Fibroblast of skin of right biceps (primary cell): ENCODE results near the gene JAZF1.
A peak's percentile ranks its signal among the peaks of the same experiment; 100 is the strongest.

ENCODE experiments used
- DNase-seq: peaks from one replicate; pipeline ENCODE4 v3.0.0-alpha.2; 2013

Gene JAZF1

DNA sequence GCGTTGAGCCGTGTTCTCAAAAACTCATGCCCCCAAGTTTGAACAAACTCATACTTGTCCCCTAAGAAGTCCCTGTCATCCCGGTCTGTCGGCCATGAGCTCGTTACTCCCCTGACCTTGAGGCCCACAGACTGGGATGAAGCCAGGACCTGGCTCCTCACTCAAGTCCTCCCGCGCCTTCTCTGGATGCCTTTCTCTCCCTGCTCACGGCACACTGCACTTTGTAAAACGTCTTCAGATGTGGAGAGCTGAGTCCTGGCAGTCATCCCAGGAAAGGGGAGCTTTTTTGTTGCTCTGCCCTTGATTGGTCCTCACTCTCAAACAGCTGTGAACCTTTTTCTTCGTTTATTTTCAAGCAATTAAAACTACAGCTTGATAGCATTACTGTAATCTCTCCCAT lies 110.8 kb downstream of the JAZF1 start:
- DNase-seq, result peak; percentile 85

GRCh38 chr7:28069388-28069787 lies 111.2 kb downstream of the JAZF1 start:
- no peak for DNase-seq

GRCh38 chr7:28068811-28069216 lies 111.8 kb downstream of the JAZF1 start:
- DNase-seq, result peak; percentile 83

DNA sequence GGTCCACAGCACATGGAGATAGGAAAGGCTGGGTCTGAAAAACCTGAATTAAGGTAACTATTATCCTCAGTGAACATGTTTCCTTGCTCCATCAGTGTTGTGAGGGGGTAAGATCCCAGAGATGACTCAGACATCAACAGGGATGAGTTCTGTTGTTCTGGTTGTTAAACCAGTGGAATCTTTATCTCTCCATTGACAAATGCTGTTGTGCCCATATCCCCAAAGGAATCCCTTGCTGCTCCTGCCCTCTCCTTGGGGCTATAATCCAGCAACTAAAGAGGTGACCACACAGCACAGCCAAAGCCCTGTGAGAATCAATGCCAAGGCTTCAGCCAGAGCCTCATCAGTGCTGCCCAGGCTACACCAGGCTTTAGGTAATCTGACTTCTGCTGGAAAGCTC lies 113.4 kb downstream of the JAZF1 start:
- DNase-seq, result no peak

DNA sequence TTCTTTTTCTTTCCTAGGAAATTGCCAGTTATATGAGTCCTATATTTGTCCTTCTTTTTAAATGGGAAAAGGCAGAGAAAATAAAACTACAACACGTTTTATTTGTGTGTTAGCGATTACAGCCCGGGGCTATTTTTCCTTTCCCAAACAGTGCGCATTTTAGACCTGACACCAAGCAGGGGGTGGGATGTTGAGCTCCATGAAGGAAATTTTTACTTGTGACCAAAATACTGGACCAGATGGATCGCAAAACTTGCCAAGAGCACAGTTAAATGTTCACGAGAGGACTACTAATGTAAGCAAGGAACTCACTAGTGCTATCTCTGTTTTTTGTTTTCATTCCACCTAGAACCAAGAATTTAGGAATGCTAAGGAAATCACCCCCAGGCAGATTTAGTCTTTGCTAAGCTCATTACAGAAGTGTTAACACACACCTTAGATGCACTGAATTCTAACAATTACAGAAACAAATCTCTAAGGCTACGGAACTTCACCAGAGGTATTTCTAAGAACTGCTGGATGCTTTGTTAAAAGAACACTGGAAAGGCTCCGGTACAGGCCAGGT lies 114.8 kb downstream of the JAZF1 start:
- no peak for DNase-seq

GRCh38 chr7:28065308-28065707 lies 115.3 kb downstream of the JAZF1 start:
- DNase-seq, result no peak

- DNase-seq, result no peak
Observed at GRCh38 chr7:28064437-28064836, 116.2 kb downstream of the JAZF1 start.

- peak; percentile 74 for DNase-seq
Observed at GRCh38 chr7:28062197-28062991, 118.2 kb downstream of the JAZF1 start.

- no peak for DNase-seq
Observed at GRCh38 chr7:28061824-28062196, 118.8 kb downstream of the JAZF1 start.

DNA sequence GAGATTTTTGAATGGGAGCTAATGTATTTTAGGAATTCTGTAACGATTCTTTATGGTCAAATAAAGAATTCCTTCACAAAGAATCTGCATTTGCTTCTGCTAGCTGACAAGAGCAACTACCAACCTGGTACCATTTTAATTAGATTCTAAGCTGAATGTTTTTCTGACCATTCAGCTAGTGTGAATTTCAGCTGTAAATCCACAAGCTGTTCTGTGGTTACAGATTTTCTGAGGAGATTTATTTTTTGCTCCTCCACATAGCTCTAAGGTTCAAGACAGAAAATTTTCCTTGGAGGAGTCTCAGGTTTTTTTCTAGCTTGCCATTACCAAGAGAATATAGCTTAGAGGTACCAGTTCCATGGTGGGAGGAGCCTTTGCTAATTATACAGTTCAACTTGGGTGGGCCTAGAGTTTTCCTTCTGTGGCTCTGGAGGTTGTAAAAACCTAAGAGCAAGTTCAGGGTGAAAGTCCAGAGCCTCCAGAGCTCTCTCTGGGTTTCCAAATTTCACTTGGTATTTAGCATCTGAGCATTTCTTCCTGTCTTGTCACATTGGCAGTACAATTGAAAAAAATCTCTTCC lies 120.1 kb downstream of the JAZF1 start:
- no peak for DNase-seq

GRCh38 chr7:28055161-28055544 lies 125.4 kb downstream of the JAZF1 start:
- DNase-seq, result peak; percentile 80

- DNase-seq, result no peak
Observed at GRCh38 chr7:28054531-28055160, 125.9 kb downstream of the JAZF1 start.

DNA sequence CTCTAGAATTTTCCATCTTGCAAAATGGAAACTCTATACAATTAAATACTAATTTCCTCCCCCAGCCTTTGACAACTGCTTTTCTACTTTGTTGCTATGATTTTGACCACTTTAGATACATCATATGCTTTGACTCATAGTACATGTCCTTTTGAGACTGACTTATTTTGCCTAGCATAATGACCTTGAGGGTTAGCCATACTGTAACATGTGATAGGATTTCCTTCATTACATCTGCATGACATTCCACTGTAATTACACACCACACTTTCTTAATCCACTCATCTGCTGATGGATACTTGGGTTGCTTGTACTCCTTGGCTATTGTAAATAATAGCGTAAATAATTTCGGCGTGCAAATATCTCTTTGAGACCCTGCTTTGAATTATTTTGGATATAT lies 127.7 kb downstream of the JAZF1 start:
- DNase-seq, result peak; percentile 84

DNA sequence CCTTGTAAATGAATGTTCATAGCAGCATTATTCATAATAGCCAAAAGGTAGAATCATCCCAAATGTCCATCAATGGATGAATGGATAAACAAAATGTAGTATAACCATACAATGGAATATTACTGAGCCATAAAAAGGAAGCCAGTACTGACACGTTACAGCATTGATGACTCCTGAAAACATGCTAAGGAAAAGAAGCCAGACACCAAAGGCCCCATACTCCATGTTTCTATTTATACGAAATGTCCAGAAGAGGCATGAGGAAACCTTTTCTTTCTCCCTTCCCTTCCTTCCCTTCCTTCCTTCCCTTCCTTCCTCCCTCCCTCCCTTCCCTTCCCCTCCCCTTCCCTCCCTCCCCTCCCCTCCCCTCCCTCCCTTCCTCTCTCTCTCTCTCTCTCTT lies 131.9 kb downstream of the JAZF1 start:
- DNase-seq, result no peak

- DNase-seq, result no peak
Observed at GRCh38 chr7:28046035-28046434, 134.6 kb downstream of the JAZF1 start.

- DNase-seq, result no peak
Observed at GRCh38 chr7:28045592-28045991, 135.0 kb downstream of the JAZF1 start.

DNA sequence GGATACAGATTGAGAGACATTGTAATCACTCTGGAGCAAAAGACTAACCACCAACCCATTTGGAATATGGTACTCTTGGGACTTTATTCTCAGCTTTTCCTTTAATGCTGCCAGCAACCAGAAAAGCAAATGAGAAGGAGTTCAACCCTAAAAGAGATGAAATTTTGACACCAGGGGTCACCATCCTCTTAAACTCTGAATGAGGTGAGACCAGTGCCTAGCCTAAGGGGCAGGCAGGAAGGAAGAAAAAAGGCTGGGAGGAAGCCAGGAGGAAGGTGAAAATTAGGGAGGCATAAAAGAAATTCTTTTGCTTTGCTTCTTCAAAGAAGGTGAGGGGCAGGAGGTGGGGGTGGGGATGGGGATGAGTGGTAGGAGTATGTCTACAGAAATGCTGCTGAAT lies 135.8 kb downstream of the JAZF1 start:
- no peak for DNase-seq

GRCh38 chr7:28042721-28043120 lies 137.9 kb downstream of the JAZF1 start:
- DNase-seq, result no peak

DNA sequence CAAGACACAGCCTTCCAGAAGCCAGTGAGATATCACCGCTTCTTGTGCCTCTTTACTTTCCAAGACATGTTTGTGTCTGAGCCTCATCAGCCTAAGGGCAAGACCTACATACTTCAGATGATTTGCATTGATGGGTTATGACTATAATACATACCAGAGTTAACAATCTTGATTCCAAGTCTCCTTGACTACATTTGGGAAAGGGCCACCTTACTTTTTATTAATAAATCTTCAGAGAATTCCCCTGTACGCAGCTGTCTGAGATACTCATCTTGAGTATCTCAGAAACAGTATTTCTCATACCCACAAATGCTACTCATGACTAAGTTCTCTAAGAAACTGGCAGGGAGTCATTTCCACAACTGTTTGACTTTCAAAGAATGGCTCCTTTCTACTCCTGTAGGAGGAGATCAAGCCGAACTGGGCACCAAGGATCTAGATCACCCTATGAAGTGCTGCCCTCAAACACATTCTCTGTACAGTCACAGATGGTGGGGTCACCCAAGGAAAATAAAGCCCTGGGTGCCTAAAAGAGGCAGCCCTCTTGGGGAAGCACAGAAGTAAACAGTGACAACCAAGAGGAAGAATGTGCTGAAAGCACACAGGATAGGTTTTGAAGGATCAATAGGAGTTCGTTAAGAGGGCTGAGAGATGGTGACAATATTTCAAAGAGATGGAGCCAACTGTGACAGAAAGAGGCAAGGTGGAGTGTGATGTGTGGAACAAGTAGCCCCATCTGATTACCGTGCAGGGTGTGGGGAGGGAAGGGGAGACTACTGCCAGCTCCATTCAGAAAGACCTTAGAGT lies 138.9 kb downstream of the JAZF1 start:
- peak; percentile 97 for DNase-seq

DNA sequence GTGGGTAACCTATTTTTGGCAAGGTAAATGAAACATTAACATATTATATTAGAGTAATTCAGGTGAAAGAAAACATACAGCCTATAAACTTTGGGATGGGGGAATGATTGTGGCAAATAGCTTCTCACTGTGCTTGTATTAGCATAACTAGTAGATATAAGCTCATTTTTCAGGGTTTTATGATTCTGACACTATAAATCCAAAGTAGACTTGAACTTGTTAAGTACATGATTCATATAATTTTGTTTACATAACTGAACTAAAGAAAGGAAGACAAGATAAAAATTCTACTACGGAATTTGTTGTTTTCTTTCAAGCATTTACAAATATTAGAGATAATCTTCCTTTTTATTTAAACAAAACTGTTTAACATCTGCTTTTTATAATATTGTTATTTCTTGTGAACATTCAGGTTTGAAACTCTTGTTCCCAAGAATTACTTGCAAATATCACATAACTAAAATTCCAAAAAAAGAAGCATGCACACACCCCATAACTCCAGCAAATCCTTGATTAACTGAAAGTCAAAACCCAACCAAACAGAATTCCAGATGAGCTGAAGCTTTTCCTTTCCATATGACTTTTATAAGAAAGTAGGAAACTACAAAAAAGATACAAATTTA lies 142.3 kb downstream of the JAZF1 start:
- DNase-seq, result no peak

- peak; percentile 98 for DNase-seq
Observed at GRCh38 chr7:28037220-28038010, 143.2 kb downstream of the JAZF1 start.

- DNase-seq, result no peak
Observed at GRCh38 chr7:28036696-28037095, 143.9 kb downstream of the JAZF1 start.
